ENCODE measurements around the gene SCAPER. TPM values are rescaled to one million over a fixed set of nuclear protein-coding genes. Genes with fewer than 3 reads are reported as not detected.

Gene SCAPER
- total and polyA plus RNA-seq, 10 of the 15 experiments (the other 5 are each of a cell fraction or from before 2014, with no cell fraction given), result 1.0 to 7.7 (median 3.9) TPM

- TF ChIP-seq ASH2L (IDR thresholded peaks at IDR 0.05; ENCODE audit: borderline replicate concordance, low read depth), result no peak
- TF ChIP-seq NBN (IDR thresholded peaks at IDR 0.05), result no peak
- no peak for TF ChIP-seq SP1 (IDR thresholded peaks at IDR 0.05; ENCODE audit: low read depth, low read length)
- TF ChIP-seq TCF12 (IDR thresholded peaks at IDR 0.05; ENCODE audit: low read depth, low read length), result no peak
- TF ChIP-seq E4F1 (IDR thresholded peaks at IDR 0.05; ENCODE audit: borderline replicate concordance, partially characterized antibody), result no peak
- no peak for TF ChIP-seq USF1 (IDR thresholded peaks at IDR 0.05; ENCODE audit: borderline replicate concordance, extremely low read length, insufficient read depth, low read depth, low read length)
Observed at GRCh38 chr15:76582550-76582949, 322.6 kb downstream of the SCAPER start (continued).

- H3K4me3 ChIP-seq, result no peak overlapping the region
- ChIA-PET RAD21 (ENCODE audit: unreplicated experiment) (no interaction called here), SMC1A (ENCODE audit: uncharacterized antibody, unreplicated experiment) (no interaction called here), CTCF (interaction anchor here (0.6 kb wide), 1 partner anchor 74 kb away, joined by 3 read pairs; no protein-coding TSS in a partner anchor), POLR2A (interaction anchor here (0.6 kb wide), 1 partner anchor 272 kb away, joined by 4 read pairs; no protein-coding TSS in a partner anchor)
- H3K27me3 ChIP-seq (replicated peaks in 1 of 2; ENCODE audit: control insufficient read depth in 2 of 2, insufficient read depth in 2 of 2, low read length in 1 of 2), result no peaks in the 10 kb centered on the region
- no peaks in the 10 kb centered on the region for H4K20me1 ChIP-seq (ENCODE audit: control insufficient read depth, insufficient read depth)
- no peak overlapping the region for H2AFZ ChIP-seq (ENCODE audit: control insufficient read depth, low read depth, low read length)
- DNase-seq (ENCODE audit: low read depth, low spot score) (no peak), ATAC-seq (no peak), FAIRE-seq (no peak)
- H3K27ac ChIP-seq (ENCODE audit: control insufficient read depth, insufficient read depth), result no peak overlapping the region
- intact Hi-C loops (cut with micrococcal nuclease; ENCODE audit: unreplicated experiment), result loop anchor here (10.0 kb wide), 1 partner anchor 137 kb away; no protein-coding TSS in a partner anchor
- BruUV-seq (replicated peaks), result no TSS peak
- no peak overlapping the region for H3K9ac ChIP-seq (ENCODE audit: control insufficient read depth, insufficient read depth, low read length)
- H3K4me1 ChIP-seq (ENCODE audit: control insufficient read depth, insufficient read depth, low read length), result peaks cover 20% of the 10 kb centered on the region
- no peak overlapping the region for H3K4me2 ChIP-seq (ENCODE audit: control insufficient read depth, insufficient read depth)
- peaks cover 15% of the 10 kb centered on the region; the same call in 2 of the 3 replicates for H3K9me3 ChIP-seq (replicated peaks; ENCODE audit: control insufficient read depth, insufficient read depth, low read length)
- H3K79me2 ChIP-seq (ENCODE audit: control insufficient read depth, insufficient read depth, low read length), result no peaks in the 10 kb centered on the region
- H3K36me3 ChIP-seq (ENCODE audit: control insufficient read depth in 2 of 2, insufficient read depth in 2 of 2, low read length in 1 of 2), result no peaks in the 10 kb centered on the region
- 99% methylated on average over 5 of the region's 5 CpGs for WGBS (ENCODE audit: insufficient coverage, insufficient replicate concordance, low lambda C conversion rate, missing lambda C conversion rate)
- in situ Hi-C loops (cut with MboI), result no loop called here
- TF ChIP-seq BCLAF1 (IDR thresholded peaks at IDR 0.05) (no peak), ZNF384 (IDR thresholded peaks at IDR 0.05; ENCODE audit: borderline replicate concordance, low read depth, low read length) (no peak), POLR2A (IDR thresholded peaks at IDR 0.05; ENCODE audit: low read depth, low read length) (no peak), CHD4 (IDR thresholded peaks at IDR 0.05) (no peak), SKIL (IDR thresholded peaks at IDR 0.05; ENCODE audit: low read depth, poor library complexity, severe bottlenecking) (no peak), TARDBP (IDR thresholded peaks at IDR 0.05; ENCODE audit: borderline replicate concordance) (no peak), SUPT20H (IDR thresholded peaks at IDR 0.05; ENCODE audit: borderline replicate concordance, control insufficient read depth, low read depth, low read length) (no peak)
Observed at GRCh38 chr15:76577879-76578512, 327.1 kb downstream of the SCAPER start.

Measured in GM12878 (cell line).